GM12878 (cell line): ENCODE results near the gene MAPK1IP1L. TPM values are rescaled to one million over a fixed set of nuclear protein-coding genes. Genes with fewer than 3 reads are reported as not detected.

Experiments
- ATAC-seq: fragments of 200-7000 bp; cut with Tn5 transposase; 3 replicates; pipeline ENCODE4 v1.9.1; 2020; ENCODE audit warnings: mild to moderate bottlenecking, moderate library complexity
- BruUV-seq: library from RNA; stranded (reverse); fragments of 400-500 nt; replicated peaks from 2 replicates; lab custom pipeline; 2021; lab: Mats Ljungman, UMichigan
- CTCF ChIA-PET: fragments of 300-600 bp; sonication (Branson Sonifier 250); formaldehyde crosslinking; extraction: SDS; loops from one replicate; lab custom pipeline; 2021; ENCODE audit warnings: inconsistent platforms; lab: Yijun Ruan, JAX
- POLR2A ChIA-PET: fragments of 350-600 bp; formaldehyde crosslinking; extraction: SDS; loops from one replicate; lab custom pipeline; 2021; ENCODE audit warnings: inconsistent platforms; lab: Charles Lee
- RAD21 ChIA-PET: fragments of 300-600 bp; sonication (Branson Sonifier 250); formaldehyde crosslinking; loops from one replicate; lab custom pipeline; 2023; ENCODE audit warnings: antibody characterized with exemption; ENCODE audit not compliant: unreplicated experiment; lab: Charles Lee
- SMC1A ChIA-PET: fragments of 300-600 bp; sonication (Branson Sonifier 250); formaldehyde crosslinking; loops from one replicate; lab custom pipeline; 2023; ENCODE audit not compliant: unreplicated experiment, uncharacterized antibody; lab: Charles Lee
- DNase-seq: peaks from one replicate; pipeline ENCODE4 v3.0.0-alpha.2; 2011; ENCODE audit warnings: low read depth, low spot score
- FAIRE-seq: peaks from 3 replicates; lab custom pipeline; 2011; peaks lifted over from hg19 to GRCh38; lab: Jason Lieb, UNC
- H2AFZ ChIP-seq: 2 replicates; pipeline ENCODE4 v1.6.0; 2011; ENCODE audit warnings: low read depth, low read length, control low read depth; ENCODE audit not compliant: control insufficient read depth
- H3K27ac ChIP-seq: 2 replicates; pipeline ENCODE4 v1.5.1; 2011; ENCODE audit warnings: control low read depth; ENCODE audit not compliant: control insufficient read depth, insufficient read depth
- H3K27me3 ChIP-seq, 2 experiments: replicated peaks in 1 of 2; 2 replicates each; pipeline versions ENCODE4 v1.6.0 to v1.6.1; 2011; ENCODE audit warnings: low read length in 1 of 2; ENCODE audit not compliant: control insufficient read depth in 2 of 2, insufficient read depth in 2 of 2
- H3K36me3 ChIP-seq, 2 experiments: 2 replicates each; pipeline ENCODE4 v1.5.1; 2011; ENCODE audit warnings: low read length in 1 of 2; ENCODE audit not compliant: control insufficient read depth in 2 of 2, insufficient read depth in 2 of 2
- H3K4me1 ChIP-seq: 2 replicates; pipeline ENCODE4 v1.6.1; 2011; ENCODE audit warnings: mild to moderate bottlenecking, low read length, moderate library complexity, mixed read lengths; ENCODE audit not compliant: control insufficient read depth, insufficient read depth
- H3K4me2 ChIP-seq: 2 replicates; pipeline ENCODE4 v1.6.0; 2011; ENCODE audit warnings: control low read depth; ENCODE audit not compliant: control insufficient read depth, insufficient read depth
- H3K4me3 ChIP-seq: fragments of 200-600 bp; sonication (generic); 2 replicates; pipeline ENCODE4 v1.5.1; 2016
- H3K79me2 ChIP-seq: 2 replicates; pipeline ENCODE4 v1.6.0; 2011; ENCODE audit warnings: low read length; ENCODE audit not compliant: control insufficient read depth, insufficient read depth
- H3K9ac ChIP-seq: 2 replicates; pipeline ENCODE4 v1.8.0; 2011; ENCODE audit warnings: low read length, control low read depth, mixed read lengths; ENCODE audit not compliant: control insufficient read depth, insufficient read depth
- H3K9me3 ChIP-seq: replicated peaks from 3 replicates; pipeline ENCODE4 v1.5.1; 2011; ENCODE audit warnings: mild to moderate bottlenecking, low read length; ENCODE audit not compliant: control insufficient read depth, insufficient read depth
- H4K20me1 ChIP-seq: 2 replicates; pipeline ENCODE4 v1.6.0; 2011; ENCODE audit not compliant: control insufficient read depth, insufficient read depth
- CBX3 ChIP-seq: fragments of 200-600 bp; sonication (generic); IDR thresholded peaks from 2 replicates; pipeline ENCODE4 v1.6.1; 2016; ENCODE audit warnings: low read depth, borderline replicate concordance
- CREM ChIP-seq: IDR thresholded peaks from 2 replicates; pipeline ENCODE4 v1.6.1; 2014; ENCODE audit warnings: antibody characterized with exemption, low read depth
- MYB ChIP-seq: fragments of 150-350 bp; IDR thresholded peaks from 2 replicates; pipeline ENCODE4 v1.6.1; 2014; ENCODE audit warnings: mild to moderate bottlenecking, low read depth, low read length, borderline replicate concordance
- NR2C2 ChIP-seq: IDR thresholded peaks from 2 replicates; pipeline ENCODE4 v1.6.1; 2011; ENCODE audit warnings: borderline replicate concordance, low read depth; ENCODE audit not compliant: control insufficient read depth, insufficient read length
- POLR2AphosphoS5 ChIP-seq: IDR thresholded peaks from 2 replicates; pipeline ENCODE4 v1.6.1; 2011; ENCODE audit warnings: mild to moderate bottlenecking, low read length, inconsistent platforms
- RELA ChIP-seq: fragments of 450-650 bp; IDR thresholded peaks from 2 replicates; pipeline ENCODE4 v1.8.0; 2014; ENCODE audit warnings: borderline replicate concordance; ENCODE audit not compliant: partially characterized antibody
- SIX5 ChIP-seq: IDR thresholded peaks from 2 replicates; pipeline ENCODE4 v1.6.1; 2011; ENCODE audit warnings: mild to moderate bottlenecking, low read depth, low read length, moderate library complexity; ENCODE audit not compliant: severe bottlenecking
- SKIL ChIP-seq: fragments of 450-650 bp; IDR thresholded peaks from 2 replicates; pipeline ENCODE4 v1.6.1; 2017; ENCODE audit warnings: mild to moderate bottlenecking, low read depth, inconsistent platforms; ENCODE audit not compliant: poor library complexity, severe bottlenecking
- STAT1 ChIP-seq: fragments of 450-650 bp; conservative IDR thresholded peaks from 2 replicates; pipeline ENCODE4 v1.6.1; 2014; ENCODE audit warnings: antibody characterized with exemption, mild to moderate bottlenecking
- STAT3 ChIP-seq: IDR thresholded peaks from 2 replicates; pipeline ENCODE4 v1.6.1; 2011; ENCODE audit warnings: low read depth, low read length, improper control_type of control experiment
- TCF7 ChIP-seq: IDR thresholded peaks from 2 replicates; pipeline ENCODE4 v1.6.1; 2014; ENCODE audit warnings: antibody characterized with exemption, borderline replicate concordance
- WGBS: methylation state at CpG from one replicate; pipeline ENCODE4 v1.1.6; 2016; ENCODE audit warnings: low lambda C conversion rate; ENCODE audit not compliant: insufficient replicate concordance, insufficient coverage; ENCODE audit errors: missing lambda C conversion rate; 5-methylcytosine and 5-hydroxymethylcytosine counted together
- in situ Hi-C: fragments of 300-500 bp; cut with MboI; formaldehyde crosslinking; loops from 9 replicates; pipeline ENCODE4 v1.14.3; 2018; ENCODE audit warnings: mixed read lengths
- intact Hi-C: fragments of 100-400 bp; cut with micrococcal nuclease; formaldehyde crosslinking; loops from one replicate; pipeline ENCODE4 v1.14.2; 2022; ENCODE audit not compliant: unreplicated experiment
- polyA plus RNA-seq, 11 experiments: library from polyadenylated mRNA; depleted of rRNA in 4 of 11; unstranded in 6 of 11; stranded (reverse) in 5 of 11; fragments of >200 nt; fragmentation: Nextera tagmentation in 4 of 11; fragmentation: Illumina TruSeq in 1 of 11; extraction: Ambion mirVana in 4 of 11; extraction: Trizol in 1 of 11; gene quantifications; 1 replicate in 1 of 11; 2 replicates in 10 of 11; pipeline versions ENCODE4 v1.2.1 to v1.2.3, GENCODE V29; 2011 to 2016; ENCODE audit warnings: inconsistent platforms in 2 of 11, missing spikeins in 2 of 11, low read depth in 1 of 11
- total RNA-seq, 4 experiments: library from RNA; depleted of rRNA in 3 of 4; stranded (reverse); fragments of >200 nt in 3 of 4; fragmentation: Illumina TruSeq in 1 of 4; extraction: Trizol in 1 of 4; gene quantifications; 2 replicates each; pipeline versions ENCODE4 v1.2.1 to v1.2.3, GENCODE V29; 2013 to 2021
- TF ChIP-seq, protein P1 (sequence below): IDR thresholded peaks from 2 replicates; pipeline ENCODE4 v1.6.1; 2011; ENCODE audit warnings: low read depth, low read length, improper control_type of control experiment, borderline replicate concordance

MAPK1IP1L gene
- total and polyA plus RNA-seq, 10 of the 15 experiments (the other 5 are each of a cell fraction or from before 2014, with no cell fraction given): 44.6 to 117 (median 73.0) TPM

- TF ChIP-seq POLR2AphosphoS5 (peak; percentile 93), TCF7 (no peak), SKIL (no peak), STAT1 (peak; percentile 27; the same call in 1 of the 2 replicates), STAT3 (no peak)
- TF ChIP-seq, protein P1, sequence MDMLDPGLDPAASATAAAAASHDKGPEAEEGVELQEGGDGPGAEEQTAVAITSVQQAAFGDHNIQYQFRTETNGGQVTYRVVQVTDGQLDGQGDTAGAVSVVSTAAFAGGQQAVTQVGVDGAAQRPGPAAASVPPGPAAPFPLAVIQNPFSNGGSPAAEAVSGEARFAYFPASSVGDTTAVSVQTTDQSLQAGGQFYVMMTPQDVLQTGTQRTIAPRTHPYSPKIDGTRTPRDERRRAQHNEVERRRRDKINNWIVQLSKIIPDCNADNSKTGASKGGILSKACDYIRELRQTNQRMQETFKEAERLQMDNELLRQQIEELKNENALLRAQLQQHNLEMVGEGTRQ: no peak
These were observed 24.5 kb upstream of the MAPK1IP1L start, which contains the start of the genes SOCS4 and WDHD1 (continued) for GRCh38 chr14:55026793-55027561.

DNA sequence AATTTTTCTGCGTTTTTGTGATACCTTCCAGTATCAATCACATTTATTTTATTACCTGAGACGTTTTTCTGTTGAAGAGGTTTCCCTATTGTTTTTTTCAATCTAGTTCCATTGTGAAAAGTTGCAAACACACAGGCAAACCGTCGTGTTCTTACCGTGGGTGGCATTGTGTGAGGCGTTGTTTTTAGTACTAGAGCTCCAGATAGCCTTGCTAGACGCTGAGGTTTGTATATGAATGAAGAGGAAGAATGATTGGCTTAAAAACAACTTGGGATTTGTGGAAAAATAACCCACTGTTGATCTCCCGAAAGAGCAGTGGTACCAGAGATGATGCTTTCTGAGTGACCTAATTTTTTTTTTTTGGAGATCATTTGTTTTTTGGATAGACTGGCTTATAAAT, 23.4 kb upstream of the MAPK1IP1L start:
- 2% methylated on average over 8 of the region's 8 CpGs for WGBS
- ChIA-PET RAD21 (interaction anchor here (1.2 to 6.1 kb wide), 6 partner anchors 16 to 163 kb away, joined by 4 to 68 read pairs (median 5); partner anchors contain the start of genes DLGAP5 and MAPK1IP1L), CTCF (interaction anchor here (0.7 to 7.3 kb wide), 4 partner anchors 18 to 114 kb away, joined by 4 to 44 read pairs (median 8); partner anchors contain the start of gene MAPK1IP1L), POLR2A (interaction anchor here (0.7 to 2.8 kb wide), 6 partner anchors 15 to 163 kb away, joined by 3 to 12 read pairs (median 4); partner anchors contain the start of genes DLGAP5 and MAPK1IP1L), SMC1A (interaction anchor here (0.8 to 3.8 kb wide), 10 partner anchors 18 to 209 kb away, joined by 3 to 42 read pairs (median 4); partner anchors contain the start of genes GCH1 and MAPK1IP1L)
- H3K27me3 ChIP-seq: no peaks in the 10 kb centered on the region
- peak overlapping the region; percentile 91 for H3K27ac ChIP-seq
- H3K9me3 ChIP-seq: no peaks in the 10 kb centered on the region
- H3K4me1 ChIP-seq: no peaks in the 10 kb centered on the region
- peak overlapping the region; percentile 70 for H3K4me2 ChIP-seq
- BruUV-seq: no TSS peak
- intact Hi-C loops (loop anchor here (5.0 kb wide), 1 partner anchor 126 kb away; the partner anchor contains the start of gene GCH1), in situ Hi-C loops (no loop called here)
- H4K20me1 ChIP-seq: no peaks in the 10 kb centered on the region
- peaks cover 0 to 9% of the 10 kb centered on the region in 2 experiments; a peak in 1 of 4 replicates for H3K36me3 ChIP-seq
- H3K9ac ChIP-seq: peak overlapping the region; percentile 84
- peaks cover 83% of the 10 kb centered on the region for H3K79me2 ChIP-seq
- no peak for TF ChIP-seq MYB
- TF ChIP-seq CBX3: no peak
- no peak for TF ChIP-seq RELA
- TF ChIP-seq SIX5: no peak
- no peak for TF ChIP-seq CREM
- no peak for TF ChIP-seq NR2C2
- no peak for FAIRE-seq
- ATAC-seq: peak; percentile 13; the same call in 1 of the 3 replicates
- no peak for DNase-seq
- peak overlapping the region; percentile 59; the same call in 1 of the 2 replicates for H2AFZ ChIP-seq
- peak overlapping the region; percentile 78 for H3K4me3 ChIP-seq
